ENCODE results near the gene PSG2. TPM values are rescaled to one million over a fixed set of nuclear protein-coding genes. Genes with fewer than 3 reads are reported as not detected.
"Not testable (repeated sequence)": the region's sequence is repeated elsewhere in the genome, so short reads cannot be mapped to it uniquely, and the experiment has no call there.

The PSG2 gene
- total RNA-seq, 1 experiment from 2014 or later, result not detected

GRCh38 chr19:43124360-43124759 lies 41.9 kb upstream of the PSG2 start:
- H3K23me2 ChIP-seq (ENCODE audit: insufficient read length, low read depth, low read length, poor library complexity, severe bottlenecking), result no peaks in the 10 kb centered on the region

GRCh38 chr19:43120433-43121026 lies 38.0 kb upstream of the PSG2 start:
- not testable (repeated sequence) for H3K79me1 ChIP-seq (ENCODE audit: insufficient read depth, low read depth, low read length, poor library complexity, severe bottlenecking); H3K4me3 Mint-ChIP-seq; H3K23ac ChIP-seq (ENCODE audit: insufficient read length, low read depth, low read length); H3K27ac ChIP-seq (ENCODE audit: insufficient read length, low read depth, low read length); H2AK5ac ChIP-seq (ENCODE audit: insufficient read length, low read length); H3T11ph ChIP-seq (ENCODE audit: low read length); H2BK120ac ChIP-seq (ENCODE audit: low read depth, low read length, poor library complexity, severe bottlenecking); H2AFZ ChIP-seq (ENCODE audit: low read length); H3K18ac ChIP-seq (ENCODE audit: insufficient read length, low read depth, low read length); H3K4ac ChIP-seq (ENCODE audit: low read depth, low read length); H3K23me2 ChIP-seq (ENCODE audit: insufficient read length, low read depth, low read length, poor library complexity, severe bottlenecking); H3K56ac ChIP-seq (ENCODE audit: insufficient read length, low read depth, low read length); H2BK5ac ChIP-seq (ENCODE audit: insufficient read length, low read length); H3K79me2 ChIP-seq (ENCODE audit: insufficient read depth, low read length); H4K8ac ChIP-seq (replicated peaks; ENCODE audit: insufficient read length, low read depth, low read length); H3K27me3 Mint-ChIP-seq (ENCODE audit: low read depth); H3K27ac Mint-ChIP-seq; H2BK12ac ChIP-seq (ENCODE audit: insufficient read length, low read depth, low read length); H3K4me1 Mint-ChIP-seq; H3K9ac ChIP-seq (ENCODE audit: extremely low read depth, insufficient read length, low read length); H3K27me3 ChIP-seq (ENCODE audit: insufficient read depth, low read length); H2BK15ac ChIP-seq (ENCODE audit: low read depth, low read length); H2BK20ac ChIP-seq (ENCODE audit: low read depth, low read length, poor library complexity, severe bottlenecking); H4K5ac ChIP-seq (ENCODE audit: insufficient read length, low read depth, low read length); H4K20me1 ChIP-seq (ENCODE audit: control insufficient read depth, insufficient read depth, insufficient read length); H3K14ac ChIP-seq (ENCODE audit: insufficient read depth, low read length); H3K4me1 ChIP-seq (ENCODE audit: insufficient read depth, low read length); DNase-seq; H3K4me2 ChIP-seq (ENCODE audit: insufficient read depth, insufficient read length, low read length); H4K91ac ChIP-seq (ENCODE audit: insufficient read length, low read depth, low read length)
- peaks cover 4 to 14% (median 9%) of the 10 kb centered on the region in 3 experiments; a peak in 5 of 7 replicates for H3K36me3 Mint-ChIP-seq (ENCODE audit: insufficient read depth in 1 of 3, low read depth in 3 of 3)
- H3K9me3 Mint-ChIP-seq, result peaks cover 88% of the 10 kb centered on the region in 2 experiments
- peaks cover 39% of the 10 kb centered on the region for H3K9me3 ChIP-seq (ENCODE audit: control insufficient read depth, low read depth, low read length)
- no CpG with 5 or more reads among the region's 11 CpGs for WGBS (ENCODE audit: extremely low coverage, insufficient read length, low lambda C conversion rate)

More at GRCh38 chr19:43124360-43124759, 41.9 kb upstream of the PSG2 start:
- Mint-ChIP-seq H3K9me3 (peaks cover 87 to 88% of the 10 kb centered on the region in 2 experiments), H3K27me3 (ENCODE audit: low read depth) (no peaks in the 10 kb centered on the region), H3K36me3 (ENCODE audit: insufficient read depth in 1 of 3, low read depth in 3 of 3) (peaks cover 4 to 23% (median 10%) of the 10 kb centered on the region in 3 experiments; a peak in 5 of 7 replicates), H3K4me1 (no peaks in the 10 kb centered on the region), H3K27ac (no peak overlapping the region), H3K4me3 (no peak overlapping the region)
- no peak for TF ChIP-seq CTCF (conservative IDR thresholded peaks at IDR 0.05)
- no peaks in the 10 kb centered on the region for H3K79me1 ChIP-seq (ENCODE audit: insufficient read depth, low read depth, low read length, poor library complexity, severe bottlenecking)
- no peak overlapping the region for H3K14ac ChIP-seq (ENCODE audit: insufficient read depth, low read length)
- H2BK12ac ChIP-seq (ENCODE audit: insufficient read length, low read depth, low read length), result no peak overlapping the region
- H4K5ac ChIP-seq (ENCODE audit: insufficient read length, low read depth, low read length), result no peak overlapping the region
- no peaks in the 10 kb centered on the region for H3K27me3 ChIP-seq (ENCODE audit: insufficient read depth, low read length)
- H3K23ac ChIP-seq (ENCODE audit: insufficient read length, low read depth, low read length), result no peak overlapping the region
- H4K20me1 ChIP-seq (ENCODE audit: control insufficient read depth, insufficient read depth, insufficient read length), result no peaks in the 10 kb centered on the region
- no peak overlapping the region for H4K91ac ChIP-seq (ENCODE audit: insufficient read length, low read depth, low read length)
- no peak overlapping the region for H3K56ac ChIP-seq (ENCODE audit: insufficient read length, low read depth, low read length)
- H2BK5ac ChIP-seq (ENCODE audit: insufficient read length, low read length), result no peak overlapping the region
- H2AFZ ChIP-seq (ENCODE audit: low read length), result no peak overlapping the region
- H3K79me2 ChIP-seq (ENCODE audit: insufficient read depth, low read length), result no peaks in the 10 kb centered on the region
- H2BK120ac ChIP-seq (ENCODE audit: low read depth, low read length, poor library complexity, severe bottlenecking), result no peak overlapping the region
- DNase-seq, result no peak
- H3K9ac ChIP-seq (ENCODE audit: extremely low read depth, insufficient read length, low read length), result no peak overlapping the region
- no peak overlapping the region for H4K8ac ChIP-seq (replicated peaks; ENCODE audit: insufficient read length, low read depth, low read length)
- no peak overlapping the region for H2AK5ac ChIP-seq (ENCODE audit: insufficient read length, low read length)
- WGBS (ENCODE audit: extremely low coverage, insufficient read length, low lambda C conversion rate), result no CpG with 5 or more reads among the region's 2 CpGs
- H3T11ph ChIP-seq (ENCODE audit: low read length), result no peak overlapping the region
- H3K27ac ChIP-seq (ENCODE audit: insufficient read length, low read depth, low read length), result no peak overlapping the region
- no peak overlapping the region for H3K18ac ChIP-seq (ENCODE audit: insufficient read length, low read depth, low read length)
- H3K4me1 ChIP-seq (ENCODE audit: insufficient read depth, low read length), result no peaks in the 10 kb centered on the region
- H2BK15ac ChIP-seq (ENCODE audit: low read depth, low read length), result no peak overlapping the region
- no peak overlapping the region for H3K4me2 ChIP-seq (ENCODE audit: insufficient read depth, insufficient read length, low read length)
- peaks cover 63% of the 10 kb centered on the region for H3K9me3 ChIP-seq (ENCODE audit: control insufficient read depth, low read depth, low read length)
- H3K4ac ChIP-seq (ENCODE audit: low read depth, low read length), result no peak overlapping the region
- H2BK20ac ChIP-seq (ENCODE audit: low read depth, low read length, poor library complexity, severe bottlenecking), result no peak overlapping the region
